SK-N-MC (cell line): Measurements from ENCODE around the gene LMF2.

Source experiments
- EZH2 ChIP-seq: fragments of 200-600 bp; sonication (generic); IDR thresholded peaks from one replicate; pipeline ENCODE4 v1.6.1; 2017; ENCODE audit warnings: antibody characterized with exemption
- FOXP2 ChIP-seq: optimal IDR thresholded peaks from 2 replicates; pipeline ENCODE3; 2011; ENCODE audit warnings: mild to moderate bottlenecking, moderate library complexity; ENCODE audit not compliant: insufficient read depth; ENCODE audit errors: extremely low read length, control extremely low read depth
- POLR2AphosphoS5 ChIP-seq: IDR thresholded peaks from 2 replicates; pipeline ENCODE4 v1.6.1; 2012; ENCODE audit warnings: mild to moderate bottlenecking, low read depth, low read length, borderline replicate concordance

DNA sequence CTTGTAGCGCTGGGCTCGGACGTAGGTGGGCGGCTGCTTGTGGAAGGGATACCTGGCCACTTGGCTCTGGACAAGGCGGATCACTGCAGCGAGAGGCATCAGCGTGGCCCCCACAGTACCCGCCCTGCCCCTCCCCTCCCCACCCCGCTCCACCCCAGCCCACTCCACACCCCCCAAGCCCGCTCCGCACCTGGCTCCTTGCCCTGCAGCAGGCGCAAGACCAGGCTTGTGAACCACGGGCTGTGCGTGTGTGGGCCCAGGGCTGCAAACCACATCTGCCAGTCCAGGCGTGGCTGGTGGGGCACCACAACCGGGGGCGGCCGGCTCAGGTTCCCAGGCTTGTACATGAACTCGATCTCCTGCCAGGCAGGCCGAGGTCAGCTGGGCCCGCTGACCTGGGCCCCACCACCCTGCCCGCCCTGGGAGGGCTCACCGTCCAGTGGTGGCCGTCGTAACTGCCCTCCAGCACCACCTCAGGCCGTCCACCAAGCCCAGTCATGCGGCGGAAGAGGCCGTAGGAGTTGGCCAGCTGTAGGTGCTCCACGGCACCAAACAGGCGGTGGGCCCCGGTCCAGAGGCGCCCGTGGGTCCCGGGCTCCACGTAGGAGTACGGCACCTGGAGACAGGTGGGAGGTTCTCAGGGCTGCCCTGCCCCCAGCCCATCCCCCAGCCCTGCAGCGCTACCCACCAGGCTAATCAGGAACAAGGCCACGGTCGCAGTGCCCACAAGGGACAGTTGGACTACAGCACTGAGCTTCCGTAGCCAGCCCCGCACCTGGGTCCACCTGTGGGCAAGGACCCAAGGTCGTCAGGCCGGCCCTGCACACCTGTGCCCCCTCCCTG is 2.9 kb downstream of the LMF2 start:
- no peak for TF ChIP-seq EZH2
- no peak for TF ChIP-seq POLR2AphosphoS5
- no peak for TF ChIP-seq FOXP2
